NCI-H82 (cell line): ENCODE results near the gene CRIP1.

Experiments
- DNase-seq: peaks from one replicate; lab custom pipeline; 2025; lab: John Stamatoyannopoulos, UW

CRIP1 gene, protein sequence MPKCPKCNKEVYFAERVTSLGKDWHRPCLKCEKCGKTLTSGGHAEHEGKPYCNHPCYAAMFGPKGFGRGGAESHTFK

DNA sequence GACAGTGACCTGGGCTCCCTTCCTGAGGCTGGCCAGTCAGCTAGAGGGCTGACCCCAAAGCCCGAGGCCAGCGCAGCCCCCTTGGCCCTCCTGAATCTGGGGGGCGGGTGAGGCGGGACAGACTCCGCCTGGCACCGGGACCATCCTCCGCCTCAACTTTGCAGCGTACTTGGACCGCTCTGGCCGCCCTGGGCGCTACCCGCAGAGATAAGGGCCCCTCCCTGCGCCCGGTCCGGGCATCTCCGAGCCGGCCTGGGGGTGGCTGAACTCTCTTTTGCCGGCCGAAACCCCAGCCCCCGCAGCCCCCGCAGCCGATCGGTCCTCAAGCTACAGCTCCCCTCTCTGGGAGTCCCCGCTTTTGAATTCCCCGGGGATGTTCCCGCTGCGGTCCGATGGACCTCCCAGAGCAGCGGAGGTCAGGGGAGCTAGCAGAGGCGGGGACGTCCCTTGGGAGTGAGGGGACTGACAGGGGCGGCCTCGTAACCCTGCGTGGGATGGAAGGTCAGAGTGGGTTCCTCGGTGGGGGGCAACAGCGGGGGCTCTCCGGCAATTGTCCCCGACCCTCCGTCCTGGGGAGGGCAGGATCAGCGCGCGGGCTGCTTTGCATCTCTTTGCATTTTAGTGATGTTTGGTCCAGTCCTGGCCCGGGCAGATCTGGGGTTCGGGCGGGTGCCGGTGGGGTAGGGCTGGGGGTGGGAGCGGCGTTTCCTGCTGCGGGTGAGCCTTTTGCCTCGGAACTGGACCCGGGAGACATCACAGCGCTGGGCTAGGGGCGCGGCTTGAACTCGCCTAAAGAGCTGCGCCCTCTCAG is at the start of gene CRIP1:
TSS of gene CRIP1 (plus strand) at position 724 of the 811 bp plus-strand sequence. CDS start 374 bp downstream, outside the sequence.
- DNase-seq, result no peak

- no peak for DNase-seq
These were observed 49.6 kb upstream of the CRIP1 start for GRCh38 chr14:105436891-105437722.

DNA sequence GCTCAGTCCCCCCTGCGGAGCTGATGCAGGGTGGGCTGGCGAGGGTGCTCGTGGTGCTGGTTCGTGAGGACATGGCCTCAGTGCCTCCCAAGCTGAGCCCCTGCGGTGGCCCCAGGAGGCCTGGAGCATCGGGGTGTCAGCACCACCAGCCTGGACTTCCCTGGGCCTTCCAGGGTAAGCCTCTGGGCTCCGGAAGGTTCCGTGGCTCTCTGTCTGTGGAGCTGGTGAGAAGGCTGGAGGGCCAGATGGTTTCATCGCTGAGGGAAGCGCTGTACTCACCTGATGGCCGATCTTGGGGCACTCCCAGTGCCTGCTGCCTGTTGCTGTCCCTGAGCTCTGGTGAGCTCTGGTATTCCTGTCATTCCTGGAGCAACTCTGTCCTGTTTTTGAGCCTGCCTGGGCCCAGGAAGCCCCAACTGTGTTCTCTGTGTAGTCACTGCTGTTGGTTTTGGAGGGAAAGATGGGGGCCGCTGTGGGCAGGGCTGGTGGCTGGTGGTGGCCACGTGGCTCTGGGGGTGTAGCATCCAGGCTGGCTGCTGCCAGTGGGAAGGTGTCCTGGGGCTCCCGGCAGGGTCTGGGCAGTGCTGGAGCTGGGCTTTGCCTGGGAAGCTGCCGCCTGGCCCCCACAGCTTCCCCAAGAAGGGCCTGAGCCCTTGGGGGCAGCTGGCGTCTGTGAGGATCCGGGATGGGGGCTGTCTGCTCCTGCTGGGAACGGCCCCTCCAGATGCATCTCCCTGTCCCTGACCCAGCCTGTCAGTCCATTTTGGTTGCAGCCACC is 48.8 kb upstream of the CRIP1 start:
- no peak for DNase-seq

DNA sequence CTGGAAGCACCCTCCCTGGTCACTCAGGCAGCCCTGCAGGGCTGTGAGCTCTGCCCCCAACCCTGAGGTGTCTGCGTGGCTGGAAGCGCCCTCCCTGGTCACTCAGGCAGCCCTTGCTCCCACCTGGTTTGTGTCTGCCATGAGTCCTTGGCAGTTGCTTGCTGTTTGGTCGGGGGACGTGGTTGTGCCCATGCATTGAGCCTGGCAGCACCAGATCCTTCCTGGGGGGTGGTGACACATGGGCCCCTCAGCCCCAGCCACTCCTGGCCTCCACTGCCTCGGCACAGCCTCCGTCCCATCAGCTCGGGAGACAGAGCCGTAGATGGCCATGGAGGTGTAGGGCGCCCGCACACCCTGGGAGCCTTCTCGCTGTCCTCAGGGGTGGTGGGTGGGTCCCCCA is 47.5 kb upstream of the CRIP1 start:
- no peak for DNase-seq

DNA sequence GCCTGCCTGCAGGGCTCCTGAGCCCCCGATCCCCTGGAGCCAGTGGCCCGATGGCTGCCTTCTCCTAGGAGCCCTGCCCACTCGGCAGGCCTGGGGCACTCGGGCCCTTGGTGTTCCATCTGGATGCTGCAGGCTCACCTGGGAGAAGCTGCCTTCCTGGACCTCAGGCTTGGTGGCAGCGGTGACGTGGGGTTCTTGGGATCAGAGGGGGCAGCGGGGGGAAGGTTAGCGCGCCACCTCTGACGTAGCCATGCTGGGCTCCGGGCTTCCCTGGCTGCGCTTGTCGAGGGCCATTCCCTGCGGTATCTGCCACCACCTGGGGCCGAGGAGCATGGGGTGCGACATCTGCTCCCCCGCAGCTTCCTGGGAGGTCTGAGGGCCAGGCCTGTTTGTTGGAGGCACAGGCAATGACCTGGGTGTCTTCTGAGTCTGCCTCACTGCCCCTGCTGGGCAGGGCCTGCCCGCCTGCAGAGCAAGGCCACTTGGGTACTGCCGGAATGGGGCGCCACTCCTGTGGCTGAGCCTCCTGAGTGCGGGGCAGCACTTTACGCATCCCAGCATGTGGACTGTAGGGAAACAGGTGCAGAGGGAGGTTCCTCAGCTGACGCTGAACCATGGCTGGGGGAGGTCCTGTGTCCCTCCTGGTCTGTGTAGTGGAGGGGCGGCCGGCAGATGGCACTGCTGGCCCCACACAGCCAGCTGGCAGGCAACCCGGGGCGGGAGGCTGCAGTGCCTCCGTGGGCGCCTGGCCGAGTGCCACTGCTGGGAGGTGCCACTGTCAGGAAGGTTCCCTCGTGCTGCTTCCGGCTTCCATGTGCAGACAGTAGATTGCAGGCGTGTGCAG is 46.8 kb upstream of the CRIP1 start:
- no peak for DNase-seq

- DNase-seq, result no peak
These were observed 46.2 kb upstream of the CRIP1 start for GRCh38 chr14:105440554-105440900.

DNA sequence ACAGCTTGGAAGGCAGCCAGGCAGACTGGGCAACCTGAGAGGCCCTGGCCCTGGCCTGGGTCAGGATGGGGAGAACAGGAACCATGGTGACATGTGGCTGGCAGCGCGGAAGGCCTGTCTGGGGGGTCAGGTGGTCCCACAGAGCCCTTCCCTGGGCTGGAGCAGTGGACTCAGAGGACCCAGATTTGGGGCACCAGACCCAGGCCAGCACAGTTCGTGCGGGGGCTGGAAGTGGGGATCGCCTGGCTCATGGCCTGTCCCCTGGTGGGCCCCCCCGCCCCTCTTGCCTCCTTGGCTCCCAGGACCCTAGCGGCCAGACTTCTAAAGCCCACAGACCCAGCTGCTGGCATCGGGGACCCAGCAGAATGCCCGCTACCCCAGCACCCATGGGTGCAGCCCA is 45.7 kb upstream of the CRIP1 start:
- no peak for DNase-seq

- no peak for DNase-seq
These were observed 44.6 kb upstream of the CRIP1 start for GRCh38 chr14:105442125-105442524.

- DNase-seq, result no peak
These were observed 43.9 kb upstream of the CRIP1 start for GRCh38 chr14:105442834-105443233.

DNA sequence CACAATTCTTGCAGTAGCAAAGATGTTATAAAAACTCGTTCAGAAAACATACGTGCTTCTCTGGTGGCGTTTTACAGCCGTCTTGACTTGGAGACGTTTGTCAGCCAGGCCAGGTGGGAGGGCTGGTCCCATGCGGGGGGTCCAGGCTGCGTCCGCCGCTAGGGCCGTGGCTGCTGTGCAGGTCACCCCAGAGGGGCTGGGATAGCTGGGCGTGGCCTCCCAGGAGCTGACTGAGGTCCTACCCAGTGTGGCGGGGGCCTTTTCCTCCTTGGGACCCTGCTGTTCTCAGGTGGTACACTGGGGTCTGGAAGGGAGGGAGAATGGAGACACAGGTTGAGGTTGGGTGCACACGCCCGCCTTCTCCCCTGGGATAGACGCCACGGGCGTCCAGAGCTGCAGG is 41.8 kb upstream of the CRIP1 start:
- DNase-seq, result no peak

DNA sequence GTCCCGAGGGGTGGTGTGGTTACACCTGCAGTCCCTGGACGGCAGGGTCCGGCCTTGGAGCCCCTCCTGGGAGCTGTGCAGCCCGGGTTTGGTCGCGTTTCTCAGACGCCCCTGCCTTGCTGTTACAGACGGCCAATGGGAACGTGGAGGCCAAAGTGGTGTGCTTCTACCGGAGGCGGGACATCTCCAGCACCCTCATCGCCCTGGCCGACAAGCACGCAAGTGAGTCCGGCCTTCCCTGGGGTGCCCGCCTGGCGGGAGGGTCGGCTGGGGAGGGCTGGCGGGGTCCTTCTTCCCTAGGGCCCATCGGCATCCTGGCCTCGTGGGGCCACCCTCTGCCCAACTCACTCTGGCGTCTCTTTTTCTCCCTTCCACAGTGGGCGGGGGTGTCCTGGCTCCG is 41.4 kb upstream of the CRIP1 start:
- no peak for DNase-seq

DNA sequence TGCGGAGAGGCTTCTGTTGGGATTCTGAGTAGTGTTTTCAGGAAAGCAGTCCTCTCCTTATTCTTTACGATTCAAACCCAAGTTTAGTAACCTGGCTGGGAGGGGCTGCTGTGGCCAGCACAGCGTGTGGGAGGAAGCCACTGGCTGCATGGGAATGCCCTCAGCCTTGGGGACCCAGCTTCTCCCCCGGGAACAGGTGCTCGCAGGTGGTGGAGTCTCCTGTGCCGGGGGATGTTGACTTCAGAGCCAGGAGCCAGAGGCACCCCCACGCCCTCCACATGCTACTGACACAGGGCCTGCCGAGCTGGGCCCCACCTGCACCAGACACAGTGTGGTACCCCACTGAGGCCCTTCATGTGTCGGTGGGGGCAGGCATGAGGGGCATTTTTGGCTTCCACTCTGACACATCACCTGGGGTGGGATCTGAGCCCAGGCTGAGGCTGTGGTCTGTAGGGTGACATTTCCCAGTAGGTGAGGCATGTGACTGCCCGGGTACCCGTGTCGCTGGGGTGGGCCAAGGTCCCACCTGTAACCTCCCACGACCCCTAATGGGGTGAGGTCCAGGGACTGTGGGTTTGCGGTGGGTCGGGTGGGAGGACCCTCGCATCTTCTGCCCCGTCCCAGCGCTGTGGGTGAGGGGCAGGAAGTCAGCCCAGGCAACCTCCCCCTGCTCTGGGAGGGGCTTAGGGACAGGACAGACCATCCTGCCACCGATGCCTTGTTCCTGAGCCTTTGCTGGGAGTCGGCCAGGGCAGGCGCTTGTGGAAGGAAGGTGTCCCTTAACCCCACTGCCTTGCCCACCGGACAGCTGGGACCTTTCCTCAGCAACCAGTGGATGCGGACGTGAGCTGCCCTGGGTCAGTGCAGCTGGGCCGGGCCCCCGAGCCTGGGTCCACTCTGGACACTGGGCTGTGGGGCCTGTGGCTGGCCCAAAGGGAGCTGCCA is 40.5 kb upstream of the CRIP1 start:
- DNase-seq, result no peak

DNA sequence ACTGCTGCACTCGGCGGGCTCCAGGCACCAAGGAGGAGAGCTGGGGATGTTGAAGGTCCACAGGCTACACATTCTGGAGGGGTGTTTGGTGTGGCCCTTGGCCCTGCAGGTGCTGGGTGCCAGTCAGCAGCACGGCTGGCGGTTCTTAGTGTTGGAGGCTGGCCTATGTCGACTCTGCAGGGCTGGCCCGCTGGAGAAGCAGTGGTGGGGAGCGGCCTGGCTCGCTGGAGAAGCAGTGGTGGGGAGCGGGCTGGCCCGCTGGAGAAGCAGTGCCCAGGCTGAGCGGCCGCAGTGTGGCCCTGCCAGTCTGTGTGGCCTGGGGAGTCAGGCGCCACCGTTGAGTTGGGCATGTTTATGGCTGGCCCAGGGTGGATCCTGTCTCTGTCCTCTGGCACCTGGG is 39.7 kb upstream of the CRIP1 start:
- DNase-seq, result no peak

DNA sequence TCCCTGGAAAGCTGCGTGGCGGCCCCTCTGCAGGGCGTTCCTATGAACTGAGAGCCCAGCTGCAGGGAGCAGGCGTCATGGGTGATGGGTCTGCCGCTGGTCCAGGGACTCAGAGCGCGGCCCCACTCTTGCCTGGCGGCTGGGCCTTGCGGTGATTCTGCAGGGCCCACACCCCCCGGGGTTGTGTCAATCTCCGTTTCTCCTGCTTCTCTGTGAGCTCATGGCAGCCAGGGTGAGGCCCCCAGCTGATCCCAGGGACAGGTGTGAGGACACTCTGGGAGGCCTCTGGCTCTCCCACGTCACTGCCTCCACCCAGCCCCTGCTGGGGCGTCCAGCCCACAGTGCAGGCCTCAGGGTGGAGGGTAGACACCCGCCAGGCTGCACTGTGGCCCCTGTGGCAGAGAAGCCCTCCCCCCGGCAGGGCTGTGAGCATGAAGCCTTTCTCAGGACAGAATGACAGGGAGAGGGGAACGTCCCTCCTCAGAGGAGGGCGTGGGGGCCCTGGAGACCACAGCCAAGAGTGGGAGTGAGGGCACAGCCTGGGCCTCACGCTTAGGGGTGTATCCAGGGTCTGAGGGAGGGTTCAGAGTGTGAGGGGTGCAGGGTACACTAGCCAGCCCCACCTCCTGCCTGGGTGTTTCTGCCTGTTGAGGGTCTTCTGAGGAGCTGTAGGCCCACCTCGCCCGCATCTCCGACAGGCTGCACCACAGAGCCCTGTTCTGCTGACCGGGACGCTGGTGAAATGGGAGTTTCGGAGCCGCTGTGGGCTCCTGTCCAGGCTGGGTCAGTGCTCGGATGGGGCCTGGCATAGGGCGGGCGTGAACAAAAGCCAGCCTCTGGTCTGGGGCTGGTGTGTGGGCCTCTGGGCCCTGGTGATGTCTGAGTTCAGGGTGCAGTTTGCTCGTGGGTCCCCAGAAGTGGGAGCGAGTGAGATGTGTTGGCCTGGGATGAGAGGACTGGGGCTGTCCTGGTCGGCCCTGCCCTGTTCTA is 38.7 kb upstream of the CRIP1 start:
- no peak for DNase-seq

DNA sequence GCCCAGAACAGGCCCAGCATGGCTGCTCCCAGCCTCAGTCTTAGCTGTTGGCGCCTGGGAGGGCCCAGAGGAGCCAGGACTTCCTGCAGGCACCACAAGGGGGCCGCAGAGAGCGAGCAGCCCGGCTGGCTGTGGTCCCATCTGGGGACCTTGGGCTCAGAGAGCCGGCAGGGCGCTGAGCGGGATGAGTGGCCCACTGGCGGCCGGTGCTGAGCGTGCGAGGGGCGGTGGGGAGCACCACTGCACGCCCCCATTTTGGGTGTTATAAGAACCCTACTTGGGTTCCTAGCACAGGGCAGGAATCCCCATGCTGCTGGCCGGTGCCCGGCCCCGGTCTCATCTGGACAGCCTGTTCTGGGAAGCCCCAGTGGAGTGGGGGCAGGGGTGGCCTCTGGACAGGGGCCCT is 38.0 kb upstream of the CRIP1 start:
- peak; percentile 61 for DNase-seq

GRCh38 chr14:105449276-105450122 is 37.2 kb upstream of the CRIP1 start:
- DNase-seq, result no peak

- no peak for DNase-seq
These were observed 36.6 kb upstream of the CRIP1 start for GRCh38 chr14:105450123-105450505.
